Measurements from ENCODE around the gene YAF2. TPM values are rescaled to one million over a fixed set of nuclear protein-coding genes. Genes with fewer than 3 reads are reported as not detected.

Gene YAF2
- total and polyA plus RNA-seq, 4 donors, result 29.0 to 54.9 (median 36.2) TPM

DNA sequence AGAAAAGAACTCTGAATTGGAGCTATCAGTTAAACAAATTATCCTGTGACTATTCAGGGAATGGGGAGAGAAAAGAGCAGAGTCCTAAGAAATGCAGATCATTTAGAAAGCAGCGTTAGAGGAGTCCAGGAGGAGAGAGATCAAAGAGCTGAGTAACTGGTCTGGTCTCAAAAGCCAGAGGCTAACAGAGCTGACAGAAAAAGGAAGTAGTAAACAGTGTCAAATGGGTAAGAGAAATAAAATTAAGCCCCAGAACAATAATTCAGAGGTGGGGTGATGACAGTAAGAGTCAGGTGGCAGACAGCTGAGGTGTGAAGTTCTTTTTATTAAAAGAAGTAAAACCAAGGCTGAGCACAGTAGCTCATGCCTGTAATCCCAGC, 112.7 kb downstream of the YAF2 start:
- no peaks in the 10 kb centered on the region for H3K4me1 ChIP-seq (ENCODE audit: control insufficient read depth, insufficient read depth, low read length)
- 22% methylated on average over 1 of the region's 1 CpG for WGBS (ENCODE audit: insufficient coverage)
- no peak overlapping the region for H3K27ac ChIP-seq (ENCODE audit: low read depth, low read length)
- no peaks in the 10 kb centered on the region for H3K36me3 ChIP-seq (ENCODE audit: control insufficient read depth, insufficient read depth, low read length)
- no peaks in the 10 kb centered on the region for H3K27me3 ChIP-seq (ENCODE audit: control insufficient read depth, insufficient read depth, low read length)
- H3K9me3 ChIP-seq (ENCODE audit: control insufficient read depth, insufficient read depth, low read length), result no peaks in the 10 kb centered on the region
- no peak for DNase-seq (ENCODE audit: low read depth in 4 of 6, low spot score in 6 of 6)
- H3K4me3 ChIP-seq (ENCODE audit: low read depth, low read length), result no peak overlapping the region

DNA sequence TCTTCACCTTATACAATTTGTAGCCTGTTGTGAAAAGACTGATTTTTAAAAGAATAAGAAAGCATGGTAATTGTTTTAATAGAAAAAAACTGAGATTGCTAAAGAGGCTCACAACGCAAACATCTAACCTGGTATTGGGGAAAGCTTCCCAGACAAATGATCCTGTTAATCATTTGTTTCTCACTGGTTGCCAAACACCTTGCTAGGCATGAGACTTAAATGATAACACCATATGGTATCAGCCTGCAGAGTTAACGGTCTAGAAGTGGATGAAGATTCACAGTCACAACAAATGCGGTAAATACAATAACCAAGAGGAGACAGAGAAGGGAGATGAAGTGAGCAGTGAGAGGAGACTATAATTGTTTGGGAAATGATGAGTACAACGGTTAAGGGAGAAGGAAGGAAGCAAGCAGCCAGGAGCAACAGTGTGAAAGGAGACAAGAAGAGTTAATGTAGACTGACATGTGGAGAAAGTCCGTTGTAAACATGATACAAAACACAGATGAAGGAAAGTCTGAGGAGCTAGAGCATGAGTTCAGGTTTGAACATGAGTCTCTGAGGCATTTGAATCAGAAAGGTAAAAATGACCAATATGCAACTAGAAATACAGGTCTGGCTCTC, 113.2 kb downstream of the YAF2 start:
- Histone ChIP-seq H3K4me1 (ENCODE audit: control insufficient read depth, insufficient read depth, low read length) (no peaks in the 10 kb centered on the region), H3K4me3 (ENCODE audit: low read depth, low read length) (no peak overlapping the region), H3K36me3 (ENCODE audit: control insufficient read depth, insufficient read depth, low read length) (no peaks in the 10 kb centered on the region), H3K9me3 (ENCODE audit: control insufficient read depth, insufficient read depth, low read length) (no peaks in the 10 kb centered on the region), H3K27me3 (ENCODE audit: control insufficient read depth, insufficient read depth, low read length) (no peaks in the 10 kb centered on the region), H3K27ac (ENCODE audit: low read depth, low read length) (no peak overlapping the region)
- 23% methylated on average over 3 of the region's 5 CpGs for WGBS (ENCODE audit: insufficient coverage)
- peak in 2 of 6 donors; percentile 2 to 39 for DNase-seq (ENCODE audit: low read depth in 4 of 6, low spot score in 6 of 6)

DNA sequence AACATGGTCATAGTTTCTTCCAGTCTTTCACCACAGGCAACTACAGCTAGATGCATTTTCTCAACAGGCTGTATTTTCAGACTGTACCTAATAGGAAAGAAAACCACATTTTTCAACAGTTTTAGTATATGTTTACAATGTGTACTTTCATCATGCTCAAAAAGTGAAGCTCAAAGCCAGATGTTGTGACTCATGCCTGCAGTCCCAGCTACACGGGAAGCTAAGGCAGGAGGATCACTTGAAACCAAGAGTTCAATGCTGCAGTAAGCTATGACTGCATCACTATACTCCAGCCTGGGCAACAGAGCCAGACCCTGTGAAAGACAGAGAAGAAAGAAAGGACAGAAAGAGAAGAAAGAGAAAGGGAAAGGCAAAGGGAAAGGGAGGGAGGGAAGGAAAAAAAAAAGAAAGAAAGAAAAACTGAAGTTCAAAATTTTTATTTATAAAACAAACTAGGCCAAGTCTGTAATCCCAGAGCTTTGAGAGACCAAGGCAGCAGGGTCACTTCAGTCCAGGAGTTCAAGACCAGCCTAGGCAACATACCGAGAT, 118.9 kb downstream of the YAF2 start:
- Histone ChIP-seq H3K9me3 (ENCODE audit: control insufficient read depth, insufficient read depth, low read length) (no peaks in the 10 kb centered on the region), H3K36me3 (ENCODE audit: control insufficient read depth, insufficient read depth, low read length) (no peaks in the 10 kb centered on the region), H3K27me3 (ENCODE audit: control insufficient read depth, insufficient read depth, low read length) (no peaks in the 10 kb centered on the region), H3K27ac (ENCODE audit: low read depth, low read length) (no peak overlapping the region), H3K4me1 (ENCODE audit: control insufficient read depth, insufficient read depth, low read length) (no peaks in the 10 kb centered on the region), H3K4me3 (ENCODE audit: low read depth, low read length) (no peak overlapping the region)
- no peak for DNase-seq (ENCODE audit: low read depth in 4 of 6, low spot score in 6 of 6)
- WGBS (ENCODE audit: insufficient coverage), result 100% methylated on average over 1 of the region's 2 CpGs

DNA sequence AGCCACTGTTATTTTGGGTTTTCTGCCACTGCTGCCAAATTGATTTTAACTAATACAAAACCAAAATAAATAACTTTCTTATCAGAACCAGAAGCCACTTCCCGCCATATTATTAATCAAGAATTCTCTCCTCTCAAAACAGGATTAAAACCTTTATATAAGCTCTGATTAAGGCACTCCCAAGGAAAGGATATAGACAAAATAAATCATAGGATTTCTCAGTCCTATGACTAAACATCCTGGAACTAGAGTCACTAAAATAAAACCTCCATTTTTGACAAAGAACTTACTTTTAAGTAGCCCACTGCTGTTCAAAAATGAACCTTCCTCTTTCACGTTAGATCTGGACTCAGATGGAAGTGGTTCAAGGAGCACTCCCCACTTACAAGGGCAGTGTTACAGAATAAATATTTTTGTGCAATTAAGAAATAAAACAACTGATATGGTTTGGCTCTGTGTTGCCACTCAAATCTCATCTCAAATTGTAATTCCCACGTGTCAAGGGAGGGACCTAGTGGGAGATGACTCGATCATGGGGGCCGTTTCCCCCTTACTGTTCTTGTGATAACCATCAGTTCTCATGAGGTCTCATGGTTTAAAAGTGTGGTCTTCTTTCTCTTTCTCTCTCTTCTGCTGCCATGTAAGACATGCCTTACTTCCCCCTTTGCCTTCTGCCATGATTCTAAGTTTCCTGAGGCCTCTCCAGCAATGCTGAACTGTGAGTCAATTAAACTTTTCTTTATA, 119.7 kb downstream of the YAF2 start:
- no peaks in the 10 kb centered on the region for H3K4me1 ChIP-seq (ENCODE audit: control insufficient read depth, insufficient read depth, low read length)
- H3K4me3 ChIP-seq (ENCODE audit: low read depth, low read length), result no peak overlapping the region
- H3K27me3 ChIP-seq (ENCODE audit: control insufficient read depth, insufficient read depth, low read length), result no peaks in the 10 kb centered on the region
- H3K9me3 ChIP-seq (ENCODE audit: control insufficient read depth, insufficient read depth, low read length), result no peaks in the 10 kb centered on the region
- no CpG with 5 or more reads among the region's 5 CpGs for WGBS (ENCODE audit: insufficient coverage)
- no peak overlapping the region for H3K27ac ChIP-seq (ENCODE audit: low read depth, low read length)
- H3K36me3 ChIP-seq (ENCODE audit: control insufficient read depth, insufficient read depth, low read length), result no peaks in the 10 kb centered on the region
- no peak for DNase-seq (ENCODE audit: low read depth in 4 of 6, low spot score in 6 of 6)

DNA sequence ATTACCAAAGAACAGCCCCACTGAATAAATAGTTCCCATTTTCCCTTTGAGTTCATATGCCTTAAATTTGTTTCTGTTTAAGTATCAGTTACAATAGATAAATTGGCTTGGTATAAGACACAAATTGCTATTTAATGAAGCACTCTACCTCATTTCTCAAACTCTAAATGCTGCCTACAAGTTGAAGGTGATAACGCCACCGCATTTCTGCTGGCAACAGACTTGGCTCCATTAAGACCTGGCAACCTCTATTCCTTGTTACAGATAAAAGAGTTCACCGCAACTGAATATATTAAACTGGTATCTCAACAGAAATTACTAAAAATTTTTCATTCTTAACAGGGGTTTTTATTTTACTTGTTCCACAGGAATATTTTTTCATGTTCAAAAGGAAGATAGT, 129.0 kb downstream of the YAF2 start:
- Histone ChIP-seq H3K27me3 (ENCODE audit: control insufficient read depth, insufficient read depth, low read length) (no peaks in the 10 kb centered on the region), H3K4me1 (ENCODE audit: control insufficient read depth, insufficient read depth, low read length) (no peaks in the 10 kb centered on the region), H3K4me3 (ENCODE audit: low read depth, low read length) (no peak overlapping the region), H3K36me3 (ENCODE audit: control insufficient read depth, insufficient read depth, low read length) (no peaks in the 10 kb centered on the region), H3K27ac (ENCODE audit: low read depth, low read length) (no peak overlapping the region), H3K9me3 (ENCODE audit: control insufficient read depth, insufficient read depth, low read length) (no peaks in the 10 kb centered on the region)
- no peak for DNase-seq (ENCODE audit: low read depth in 4 of 6, low spot score in 6 of 6)
- 100% methylated on average over 2 of the region's 3 CpGs for WGBS (ENCODE audit: insufficient coverage)

Other genes starting within 250 kb of the YAF2 start
- gene GXYLT1, start 93.4 kb downstream of the YAF2 start, total RNA-seq, result 10 to 100 TPM; 14.6 to 16.3 TPM
- gene GXYLT1, start 93.4 kb downstream of the YAF2 start, polyA plus RNA-seq (ENCODE audit: insufficient read length in 2 of 2), result 10 to 100 TPM in 1 of 2 donors, 1 to 10 TPM in 1; 8.6 to 10.3 TPM
- gene ZCRB1, start 87.8 kb upstream of the YAF2 start, total RNA-seq, result 10 to 100 TPM; 22.8 to 93.1 TPM
- gene ZCRB1, start 87.8 kb upstream of the YAF2 start, polyA plus RNA-seq (ENCODE audit: insufficient read length in 2 of 2), result 10 to 100 TPM; 79.8 to 90.1 TPM
- gene PPHLN1, start 87.9 kb upstream of the YAF2 start, total RNA-seq, result 10 to 100 TPM; 53.9 to 59.5 TPM
- gene PPHLN1, start 87.9 kb upstream of the YAF2 start, polyA plus RNA-seq (ENCODE audit: insufficient read length in 2 of 2), result 10 to 100 TPM; 52.1 to 54.1 TPM

All from spinal cord (tissue), 10 donors.